Stimulated activated CD4-positive, alpha-beta T cell treated with anti-CD3 and anti-CD28 coated beads, TNF-alpha, amount 100 ng/mL, for 48 hours (primary cell): Measurements from ENCODE around the gene DNM3.

ENCODE experiments used
- DNase-seq, 3 donors: peaks; one replicate each; pipeline ENCODE4 v3.0.0-alpha.2; 2020; ENCODE audit warnings: low read depth in 3 of 3

DNM3 gene

GRCh38 chr1:172176206-172176605 is 334.9 kb downstream of the DNM3 start:
- DNase-seq = no peak

GRCh38 chr1:172177849-172178248 is 336.6 kb downstream of the DNM3 start:
- DNase-seq = no peak

GRCh38 chr1:172178886-172179285 is 337.6 kb downstream of the DNM3 start:
- no peak for DNase-seq

GRCh38 chr1:172179918-172180317 is 338.6 kb downstream of the DNM3 start:
- DNase-seq = no peak

GRCh38 chr1:172180501-172181285 is 339.4 kb downstream of the DNM3 start:
- peak; percentile 6 to 19 (median 17) for DNase-seq

- DNase-seq = no peak
Observed at GRCh38 chr1:172184506-172185191, 343.4 kb downstream of the DNM3 start.

- no peak for DNase-seq
Observed at GRCh38 chr1:172185211-172185610, 343.9 kb downstream of the DNM3 start.

- DNase-seq = no peak
Observed at GRCh38 chr1:172185996-172186395, 344.7 kb downstream of the DNM3 start.

GRCh38 chr1:172201572-172201971 is 360.3 kb downstream of the DNM3 start:
- no peak for DNase-seq

- no peak for DNase-seq
Observed at GRCh38 chr1:172203135-172203823, 362.0 kb downstream of the DNM3 start.

- DNase-seq = no peak
Observed at GRCh38 chr1:172203902-172204301, 362.6 kb downstream of the DNM3 start.

- DNase-seq = no peak
Observed at GRCh38 chr1:172206256-172206655, 365.0 kb downstream of the DNM3 start.

- no peak for DNase-seq
Observed at GRCh38 chr1:172208635-172209034, 367.3 kb downstream of the DNM3 start.

- DNase-seq = no peak
Observed at GRCh38 chr1:172211221-172211620, 369.9 kb downstream of the DNM3 start.

- no peak for DNase-seq
Observed at GRCh38 chr1:172212124-172212523, 370.8 kb downstream of the DNM3 start.

- DNase-seq = no peak
Observed at GRCh38 chr1:172215006-172215405, 373.7 kb downstream of the DNM3 start.

GRCh38 chr1:172219966-172220365 is 378.7 kb downstream of the DNM3 start:
- no peak for DNase-seq

GRCh38 chr1:172220376-172220775 is 379.1 kb downstream of the DNM3 start:
- DNase-seq = no peak

- no peak for DNase-seq
Observed at GRCh38 chr1:172221436-172221835, 380.1 kb downstream of the DNM3 start.

GRCh38 chr1:172224871-172225270 is 383.6 kb downstream of the DNM3 start:
- DNase-seq = no peak

- no peak for DNase-seq
Observed at GRCh38 chr1:172229942-172230341, 388.6 kb downstream of the DNM3 start.

GRCh38 chr1:172230526-172230925 is 389.2 kb downstream of the DNM3 start:
- DNase-seq = no peak

- DNase-seq = no peak
Observed at GRCh38 chr1:172236958-172237357, 395.7 kb downstream of the DNM3 start.
